GM23338 (cell line): ENCODE data around the gene GLP1R. TPM values are rescaled to one million over a fixed set of nuclear protein-coding genes. Genes with fewer than 3 reads are reported as not detected.

Experiments used
- ATAC-seq: fragments of 200-7000 bp; cut with Tn5 transposase; 3 replicates; pipeline ENCODE4 v1.9.1; 2020
- DNase-seq: peaks from one replicate; pipeline ENCODE4 v3.0.0-alpha.2; 2015; ENCODE audit warnings: low spot score
- H2AFZ ChIP-seq: fragments of 200-600 bp; sonication (generic); 2 replicates; pipeline ENCODE4 v1.8.0; 2016; ENCODE audit warnings: antibody characterized with exemption, mild to moderate bottlenecking, moderate library complexity
- H3F3A ChIP-seq: fragments of 200-600 bp; sonication (generic); replicated peaks from 2 replicates; pipeline ENCODE4 v1.8.0; 2017; ENCODE audit warnings: antibody characterized with exemption, mixed run types, low read depth
- H3K27ac ChIP-seq: fragments of 200-600 bp; sonication (generic); 2 replicates; pipeline ENCODE4 v1.6.1; 2016; ENCODE audit warnings: low read depth
- H3K27me3 ChIP-seq: fragments of 200-600 bp; sonication (generic); 2 replicates; pipeline ENCODE4 v1.8.0; 2016; ENCODE audit warnings: mild to moderate bottlenecking, mixed run types, moderate library complexity; ENCODE audit not compliant: insufficient read depth
- H3K36me3 ChIP-seq: fragments of 200-600 bp; sonication (generic); 2 replicates; pipeline ENCODE4 v1.8.0; 2016; ENCODE audit warnings: mild to moderate bottlenecking; ENCODE audit not compliant: insufficient read depth
- H3K4me1 ChIP-seq: fragments of 200-600 bp; sonication (generic); 2 replicates; pipeline ENCODE4 v1.8.0; 2016; ENCODE audit warnings: mild to moderate bottlenecking, moderate library complexity; ENCODE audit not compliant: insufficient read depth
- H3K4me2 ChIP-seq: fragments of 200-600 bp; sonication (generic); 2 replicates; pipeline ENCODE4 v1.7.1; 2017; ENCODE audit warnings: mixed run types
- H3K4me3 ChIP-seq: fragments of 200-600 bp; sonication (generic); 2 replicates; pipeline ENCODE4 v1.6.1; 2016; ENCODE audit warnings: mixed run types
- H3K79me2 ChIP-seq: fragments of 200-600 bp; sonication (generic); replicated peaks from 2 replicates; pipeline ENCODE4 v1.8.0; 2017; ENCODE audit warnings: mild to moderate bottlenecking; ENCODE audit not compliant: insufficient read depth
- H3K9me2 ChIP-seq: fragments of 200-600 bp; sonication (generic); 2 replicates; pipeline ENCODE4 v1.8.0; 2017; ENCODE audit not compliant: insufficient read depth
- H4K20me1 ChIP-seq: fragments of 200-600 bp; sonication (generic); replicated peaks from 2 replicates; pipeline ENCODE4 v1.8.0; 2017; ENCODE audit warnings: mild to moderate bottlenecking; ENCODE audit not compliant: insufficient read depth
- H3K27ac Mint-ChIP-seq: 2 replicates; pipeline ENCODE4 v1.8.0; 2020; ENCODE audit warnings: inconsistent platforms, mild to moderate bottlenecking, moderate library complexity, mixed read lengths
- H3K27me3 Mint-ChIP-seq: 3 replicates; pipeline ENCODE4 v1.8.0; 2022; ENCODE audit warnings: low read depth, mild to moderate bottlenecking, moderate library complexity, mixed read lengths, inconsistent platforms; ENCODE audit not compliant: insufficient read depth, poor library complexity
- H3K36me3 Mint-ChIP-seq: 3 replicates; pipeline ENCODE4 v1.8.0; 2021; ENCODE audit warnings: low read depth, mild to moderate bottlenecking, inconsistent platforms, moderate library complexity, mixed read lengths
- H3K4me1 Mint-ChIP-seq: 3 replicates; pipeline ENCODE4 v1.8.0; 2020; ENCODE audit warnings: mild to moderate bottlenecking, inconsistent platforms, mixed read lengths
- H3K4me3 Mint-ChIP-seq: 3 replicates; pipeline ENCODE4 v1.8.0; 2021; ENCODE audit warnings: moderate library complexity, mild to moderate bottlenecking, inconsistent platforms, mixed read lengths
- H3K9me3 Mint-ChIP-seq: 3 replicates; pipeline ENCODE4 v1.8.0; 2020; ENCODE audit warnings: moderate library complexity, mild to moderate bottlenecking, inconsistent platforms, mixed read lengths
- EZH2phosphoT487 ChIP-seq: fragments of 200-600 bp; sonication (generic); IDR thresholded peaks from one replicate; pipeline ENCODE4 v1.8.1; 2018; ENCODE audit warnings: antibody characterized with exemption; ENCODE audit not compliant: unreplicated experiment
- JUNB ChIP-seq: IDR thresholded peaks from one replicate; pipeline ENCODE4 v1.6.1; 2016; ENCODE audit warnings: antibody characterized with exemption; ENCODE audit not compliant: unreplicated experiment
- POLR2AphosphoS5 ChIP-seq: IDR thresholded peaks from 2 replicates; pipeline ENCODE4 v1.6.1; 2016; ENCODE audit warnings: antibody characterized with exemption, low read depth
- ZNF114 ChIP-seq: fragments of 250-450 bp; sonication (Bioruptor Pico); IDR thresholded peaks from 2 replicates; pipeline ENCODE4 v1.5.0; 2020; ENCODE audit warnings: mild to moderate bottlenecking, moderate library complexity
- ZNF331 ChIP-seq: fragments of 250-450 bp; sonication (Bioruptor Pico); IDR thresholded peaks from 2 replicates; pipeline ENCODE4 v1.5.0; 2020; ENCODE audit warnings: low read depth, mild to moderate bottlenecking, moderate library complexity
- polyA plus RNA-seq: library from polyadenylated mRNA; unstranded; fragments of >200 nt; fragmentation: Nextera tagmentation; extraction: Ambion mirVana; gene quantifications from 2 replicates; pipeline ENCODE4 v1.2.1, GENCODE V29; 2016
- total RNA-seq: library from RNA; depleted of rRNA; stranded (reverse); fragments of >200 nt; shearing (Covaris generic); gene quantifications from 2 replicates; pipeline ENCODE4 v1.2.3, GENCODE V29; 2014
- TF ChIP-seq, protein P1 (sequence below): IDR thresholded peaks from one replicate; pipeline ENCODE4 v1.6.1; 2018; ENCODE audit warnings: antibody characterized with exemption; ENCODE audit not compliant: unreplicated experiment

Gene GLP1R
- total and polyA plus RNA-seq, 2 experiments from 2014 or later, result 0.42 to 3.7 TPM

- TF ChIP-seq, protein P1, sequence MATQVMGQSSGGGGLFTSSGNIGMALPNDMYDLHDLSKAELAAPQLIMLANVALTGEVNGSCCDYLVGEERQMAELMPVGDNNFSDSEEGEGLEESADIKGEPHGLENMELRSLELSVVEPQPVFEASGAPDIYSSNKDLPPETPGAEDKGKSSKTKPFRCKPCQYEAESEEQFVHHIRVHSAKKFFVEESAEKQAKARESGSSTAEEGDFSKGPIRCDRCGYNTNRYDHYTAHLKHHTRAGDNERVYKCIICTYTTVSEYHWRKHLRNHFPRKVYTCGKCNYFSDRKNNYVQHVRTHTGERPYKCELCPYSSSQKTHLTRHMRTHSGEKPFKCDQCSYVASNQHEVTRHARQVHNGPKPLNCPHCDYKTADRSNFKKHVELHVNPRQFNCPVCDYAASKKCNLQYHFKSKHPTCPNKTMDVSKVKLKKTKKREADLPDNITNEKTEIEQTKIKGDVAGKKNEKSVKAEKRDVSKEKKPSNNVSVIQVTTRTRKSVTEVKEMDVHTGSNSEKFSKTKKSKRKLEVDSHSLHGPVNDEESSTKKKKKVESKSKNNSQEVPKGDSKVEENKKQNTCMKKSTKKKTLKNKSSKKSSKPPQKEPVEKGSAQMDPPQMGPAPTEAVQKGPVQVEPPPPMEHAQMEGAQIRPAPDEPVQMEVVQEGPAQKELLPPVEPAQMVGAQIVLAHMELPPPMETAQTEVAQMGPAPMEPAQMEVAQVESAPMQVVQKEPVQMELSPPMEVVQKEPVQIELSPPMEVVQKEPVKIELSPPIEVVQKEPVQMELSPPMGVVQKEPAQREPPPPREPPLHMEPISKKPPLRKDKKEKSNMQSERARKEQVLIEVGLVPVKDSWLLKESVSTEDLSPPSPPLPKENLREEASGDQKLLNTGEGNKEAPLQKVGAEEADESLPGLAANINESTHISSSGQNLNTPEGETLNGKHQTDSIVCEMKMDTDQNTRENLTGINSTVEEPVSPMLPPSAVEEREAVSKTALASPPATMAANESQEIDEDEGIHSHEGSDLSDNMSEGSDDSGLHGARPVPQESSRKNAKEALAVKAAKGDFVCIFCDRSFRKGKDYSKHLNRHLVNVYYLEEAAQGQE, result no peak
- TF ChIP-seq JUNB (no peak), EZH2phosphoT487 (no peak), POLR2AphosphoS5 (peak; percentile 64), ZNF331 (CRISPR knock-in tag) (no peak), ZNF114 (CRISPR knock-in tag) (no peak)
These were observed 66.4 kb downstream of the GLP1R start, which contains the start of gene SAYSD1 (continued) for GRCh38 chr6:39114704-39115599.

- Histone ChIP-seq H3F3A (0 out of 2 replicates have a peak, but pooled peaks cover 10% of the 10 kb centered on the region), H3K9me2 (no peaks in the 10 kb centered on the region), H3K27ac (no peak overlapping the region), H3K4me1 (peaks cover 11% of the 10 kb centered on the region), H3K4me3 (no peak overlapping the region), H3K36me3 (no peaks in the 10 kb centered on the region), H3K27me3 (0 out of 2 replicates have a peak, but pooled peaks cover 4% of the 10 kb centered on the region), H3K4me2 (no peak overlapping the region), H2AFZ (no peak overlapping the region), H4K20me1 (no peaks in the 10 kb centered on the region), H3K79me2 (no peaks in the 10 kb centered on the region)
- H3K27me3 Mint-ChIP-seq, result peaks cover 8% of the 10 kb centered on the region
- H3K36me3 Mint-ChIP-seq, result no peaks in the 10 kb centered on the region
- DNase-seq (no peak), ATAC-seq (no peak)
- peaks cover 8% of the 10 kb centered on the region for H3K4me1 Mint-ChIP-seq
- no peak overlapping the region for H3K27ac Mint-ChIP-seq
- H3K4me3 Mint-ChIP-seq, result no peak overlapping the region
- TF ChIP-seq, protein P1, result no peak
- H3K9me3 Mint-ChIP-seq, result no peaks in the 10 kb centered on the region
These were observed 70.3 kb downstream of the GLP1R start for GRCh38 chr6:39118921-39119320.
